Natural killer cell (primary cell): ENCODE measurements around the gene SSBP4. TPM values are rescaled to one million over a fixed set of nuclear protein-coding genes. Genes with fewer than 3 reads are reported as not detected.
A peak's percentile ranks its signal among the peaks of the same experiment; 100 is the strongest.

ENCODE experiments used
- ATAC-seq, 3 donors: fragments of 150-1000 bp in 2 of 3; fragments of 200-7000 bp in 1 of 3; cut with Tn5 transposase; 1 replicate in 1 of 3; 2 replicates in 2 of 3; pipeline ENCODE4 v1.10.0; 2021; ENCODE audit warnings: mild to moderate bottlenecking in 2 of 3, moderate library complexity in 2 of 3
- DNase-seq, 2 donors: peaks; one replicate each; pipeline versions ENCODE4 v3.0.0 to v3.0.0-alpha.2; 2013 to 2021; ENCODE audit warnings: mixed read lengths in 1 of 2
- H3K27ac ChIP-seq: one replicate; pipeline ENCODE4 v1.5.1; 2013; ENCODE audit warnings: mild to moderate bottlenecking, low read length
- H3K27me3 ChIP-seq: one replicate; pipeline ENCODE4 v1.6.1; 2013; ENCODE audit warnings: low read length; ENCODE audit not compliant: control insufficient read depth, insufficient read depth
- H3K36me3 ChIP-seq: one replicate; pipeline ENCODE4 v1.6.1; 2013; ENCODE audit warnings: low read length; ENCODE audit not compliant: control insufficient read depth, insufficient read depth
- H3K4me1 ChIP-seq: one replicate; pipeline ENCODE4 v1.6.1; 2013; ENCODE audit warnings: low read length; ENCODE audit not compliant: control insufficient read depth, insufficient read depth
- H3K4me3 ChIP-seq: one replicate; pipeline ENCODE4 v1.5.1; 2013; ENCODE audit warnings: low read length
- H3K9me3 ChIP-seq: one replicate; pipeline ENCODE4 v1.6.1; 2013; ENCODE audit warnings: low read length; ENCODE audit not compliant: control insufficient read depth, insufficient read depth
- H3K27ac Mint-ChIP-seq, 2 donors: one replicate each; pipeline ENCODE4 v1.8.0; 2022; ENCODE audit warnings: mild to moderate bottlenecking in 2 of 2, mixed read lengths in 2 of 2, moderate library complexity in 1 of 2
- H3K27me3 Mint-ChIP-seq, 2 donors: one replicate each; pipeline ENCODE4 v1.8.0; 2022; ENCODE audit warnings: low read depth in 2 of 2, mixed read lengths in 2 of 2
- H3K36me3 Mint-ChIP-seq: one replicate; pipeline ENCODE4 v1.8.0; 2022; ENCODE audit warnings: mixed read lengths
- H3K4me1 Mint-ChIP-seq, 2 donors: one replicate each; pipeline ENCODE4 v1.8.0; 2022; ENCODE audit warnings: mixed read lengths in 2 of 2
- H3K4me3 Mint-ChIP-seq: one replicate; pipeline ENCODE4 v1.8.0; 2022; ENCODE audit warnings: mild to moderate bottlenecking, moderate library complexity, mixed read lengths
- H3K9me3 Mint-ChIP-seq, 2 donors: one replicate each; pipeline ENCODE4 v1.8.0; 2022; ENCODE audit warnings: mixed read lengths in 2 of 2
- WGBS: methylation state at CpG from one replicate; pipeline ENCODE4 v1.1.7; 2013; ENCODE audit warnings: missing lambda C conversion rate; ENCODE audit not compliant: insufficient coverage; 5-methylcytosine and 5-hydroxymethylcytosine counted together
- intact Hi-C: fragments of 100-400 bp; cut with micrococcal nuclease; formaldehyde crosslinking; loops from one replicate; pipeline ENCODE4 v1.14.2; 2022
- total RNA-seq, 4 donors: library from RNA; stranded (reverse); fragments of 120-200 nt in 1 of 4; gene quantifications; one replicate each; pipeline versions ENCODE4 v1.2.3 to v1.2.4, GENCODE V29; 2013 to 2022
- TF ChIP-seq, protein P1 (sequence below): fragments of 200-600 bp; IDR thresholded peaks from one replicate; pipeline ENCODE4 v1.8.0; 2022; ENCODE audit warnings: antibody characterized with exemption

SSBP4 gene
- total RNA-seq, 3 donors from 2014 or later (not counting 1 experiment from before 2014, with no cell fraction given), result 137 to 169 (median 158) TPM

DNA sequence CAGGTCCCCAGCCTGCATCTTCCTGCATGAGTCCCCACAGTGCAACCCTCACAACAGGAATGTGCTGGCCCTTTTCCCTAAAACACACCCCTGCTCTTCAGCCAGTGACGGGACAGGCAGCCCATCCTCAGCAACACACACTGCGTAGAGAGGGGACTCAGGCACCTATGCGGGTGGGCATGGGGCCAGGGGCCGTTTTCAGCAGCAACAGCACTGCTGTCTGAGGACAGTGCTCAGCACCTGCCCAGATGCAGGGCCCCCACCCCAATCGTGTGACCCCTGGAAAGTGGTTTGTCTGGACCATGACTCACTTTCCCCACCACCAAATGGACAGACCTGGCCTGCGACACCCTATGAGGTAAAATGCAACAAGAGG lies 46.8 kb downstream of the SSBP4 start:
- Histone ChIP-seq H3K36me3 (peaks cover 26% of the 10 kb centered on the region), H3K27me3 (no peaks in the 10 kb centered on the region), H3K4me3 (no peak overlapping the region), H3K4me1 (peaks cover 23% of the 10 kb centered on the region), H3K9me3 (no peaks in the 10 kb centered on the region), H3K27ac (no peak overlapping the region)
- DNase-seq (no peak), ATAC-seq (no peak)
- H3K27ac Mint-ChIP-seq, result peak overlapping the region in 1 of 2 donors; percentile 63
- TF ChIP-seq, protein P1, sequence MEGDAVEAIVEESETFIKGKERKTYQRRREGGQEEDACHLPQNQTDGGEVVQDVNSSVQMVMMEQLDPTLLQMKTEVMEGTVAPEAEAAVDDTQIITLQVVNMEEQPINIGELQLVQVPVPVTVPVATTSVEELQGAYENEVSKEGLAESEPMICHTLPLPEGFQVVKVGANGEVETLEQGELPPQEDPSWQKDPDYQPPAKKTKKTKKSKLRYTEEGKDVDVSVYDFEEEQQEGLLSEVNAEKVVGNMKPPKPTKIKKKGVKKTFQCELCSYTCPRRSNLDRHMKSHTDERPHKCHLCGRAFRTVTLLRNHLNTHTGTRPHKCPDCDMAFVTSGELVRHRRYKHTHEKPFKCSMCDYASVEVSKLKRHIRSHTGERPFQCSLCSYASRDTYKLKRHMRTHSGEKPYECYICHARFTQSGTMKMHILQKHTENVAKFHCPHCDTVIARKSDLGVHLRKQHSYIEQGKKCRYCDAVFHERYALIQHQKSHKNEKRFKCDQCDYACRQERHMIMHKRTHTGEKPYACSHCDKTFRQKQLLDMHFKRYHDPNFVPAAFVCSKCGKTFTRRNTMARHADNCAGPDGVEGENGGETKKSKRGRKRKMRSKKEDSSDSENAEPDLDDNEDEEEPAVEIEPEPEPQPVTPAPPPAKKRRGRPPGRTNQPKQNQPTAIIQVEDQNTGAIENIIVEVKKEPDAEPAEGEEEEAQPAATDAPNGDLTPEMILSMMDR, result no peak
- H3K36me3 Mint-ChIP-seq, result no peaks in the 10 kb centered on the region
- H3K9me3 Mint-ChIP-seq, result no peaks in the 10 kb centered on the region
- no peak overlapping the region for H3K4me3 Mint-ChIP-seq
- intact Hi-C loops, result loop anchor here (5.0 kb wide), 1 partner anchor 381 kb away; no protein-coding TSS in a partner anchor
- peaks cover 20 to 48% of the 10 kb centered on the region in 2 donors for H3K4me1 Mint-ChIP-seq
- 96% methylated on average over 6 of the region's 6 CpGs for whole genome bisulfite sequencing
- H3K27me3 Mint-ChIP-seq, result no peaks in the 10 kb centered on the region

DNA sequence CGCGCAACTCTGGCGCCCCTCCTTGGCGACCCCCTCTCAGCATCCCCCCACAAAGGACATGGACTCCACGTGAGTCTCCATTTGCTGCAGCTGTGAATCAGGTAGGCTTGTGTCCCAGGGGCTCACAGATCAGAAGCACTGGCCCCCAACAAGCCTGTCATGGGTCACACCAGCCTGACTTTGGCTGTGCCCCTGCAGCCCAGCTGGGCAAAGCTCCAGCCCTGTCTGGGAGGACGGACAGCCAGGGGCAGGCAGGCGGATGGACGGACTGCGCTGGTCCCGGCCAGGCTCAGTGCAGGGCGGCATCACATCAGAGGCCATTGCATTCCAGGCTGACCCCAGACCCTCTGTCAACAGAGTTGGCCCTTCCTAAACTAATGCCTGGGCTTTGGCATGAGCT lies 47.2 kb downstream of the SSBP4 start:
- Histone ChIP-seq H3K27me3 (no peaks in the 10 kb centered on the region), H3K9me3 (no peaks in the 10 kb centered on the region), H3K27ac (no peak overlapping the region), H3K36me3 (peaks cover 22% of the 10 kb centered on the region), H3K4me1 (peaks cover 23% of the 10 kb centered on the region), H3K4me3 (no peak overlapping the region)
- Mint-ChIP-seq H3K9me3 (no peaks in the 10 kb centered on the region), H3K4me1 (peaks cover 20 to 48% of the 10 kb centered on the region in 2 donors), H3K27ac (no peak overlapping the region), H3K4me3 (no peak overlapping the region), H3K27me3 (no peaks in the 10 kb centered on the region), H3K36me3 (no peaks in the 10 kb centered on the region)
- intact Hi-C loops, result loop anchor here (5.0 kb wide), 1 partner anchor 381 kb away; no protein-coding TSS in a partner anchor
- ATAC-seq (no peak), DNase-seq (no peak)
- TF ChIP-seq, protein P1, result no peak
- 95% methylated on average over 11 of the region's 11 CpGs for WGBS

DNA sequence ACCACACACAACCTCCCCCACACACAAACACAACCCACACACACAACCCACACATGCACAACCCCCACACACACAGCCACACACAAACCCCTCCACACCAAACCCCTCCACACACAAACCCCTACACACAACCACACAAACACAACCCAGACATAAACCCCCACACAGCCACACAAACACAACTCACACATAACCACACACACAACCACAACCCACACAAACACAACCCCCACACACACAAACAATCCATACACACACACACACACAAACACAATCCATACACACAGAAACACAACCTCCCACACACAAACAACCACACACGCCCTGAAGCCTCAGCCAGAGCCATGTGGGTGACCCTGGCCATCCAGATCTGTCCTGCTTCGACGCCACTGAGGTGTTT lies 48.8 kb downstream of the SSBP4 start:
- H3K4me1 Mint-ChIP-seq, result peaks cover 20 to 43% of the 10 kb centered on the region in 2 donors
- no peak for DNase-seq
- peak overlapping the region in 1 of 2 donors; percentile 73 for H3K27ac Mint-ChIP-seq
- intact Hi-C loops, result loop anchor here (5.0 kb wide), 1 partner anchor 379 kb away; no protein-coding TSS in a partner anchor
- TF ChIP-seq, protein P1, result no peak
- H3K27ac ChIP-seq, result no peak overlapping the region
- WGBS, result 95% methylated on average over 3 of the region's 3 CpGs
- no peaks in the 10 kb centered on the region for H3K36me3 Mint-ChIP-seq
- peaks cover 25% of the 10 kb centered on the region for H3K4me1 ChIP-seq
- H3K4me3 Mint-ChIP-seq, result no peak overlapping the region
- H3K27me3 Mint-ChIP-seq, result no peaks in the 10 kb centered on the region
- peaks cover 15% of the 10 kb centered on the region for H3K36me3 ChIP-seq
- no peak overlapping the region for H3K4me3 ChIP-seq
- no peak for ATAC-seq
- no peaks in the 10 kb centered on the region for H3K9me3 ChIP-seq
- no peaks in the 10 kb centered on the region for H3K27me3 ChIP-seq
- no peaks in the 10 kb centered on the region for H3K9me3 Mint-ChIP-seq

DNA sequence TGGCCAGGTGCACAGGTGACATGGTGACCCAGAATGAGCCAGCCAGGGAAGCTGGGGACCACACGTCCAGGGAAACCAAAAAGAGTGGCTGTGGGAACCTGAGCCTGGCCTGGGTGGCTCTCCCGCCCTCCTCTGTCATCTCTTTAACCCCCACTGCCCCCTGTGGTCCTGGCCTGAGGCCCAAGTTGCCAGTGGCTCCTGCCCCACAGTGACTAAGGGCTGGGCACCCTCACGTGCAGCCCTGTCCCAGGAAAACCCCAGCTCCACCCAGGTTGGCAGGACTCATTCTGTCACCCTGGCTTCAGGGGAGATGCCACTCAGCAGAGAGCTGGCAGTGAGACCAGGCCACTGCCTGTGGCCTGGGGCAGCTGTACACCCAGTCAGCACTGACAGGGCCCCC lies 49.3 kb downstream of the SSBP4 start:
- H3K27ac Mint-ChIP-seq, result peak overlapping the region in 1 of 2 donors; percentile 73
- no peaks in the 10 kb centered on the region for H3K36me3 Mint-ChIP-seq
- no peak overlapping the region for H3K4me3 Mint-ChIP-seq

More for the DNA sequence above, 49.3 kb downstream of the SSBP4 start:
- peaks cover 30% of the 10 kb centered on the region for H3K4me1 ChIP-seq
- H3K27me3 ChIP-seq, result no peaks in the 10 kb centered on the region
- no peaks in the 10 kb centered on the region for H3K9me3 ChIP-seq
- Mint-ChIP-seq H3K9me3 (no peaks in the 10 kb centered on the region), H3K27me3 (no peaks in the 10 kb centered on the region), H3K4me1 (peaks cover 20 to 42% of the 10 kb centered on the region in 2 donors)
- no peak overlapping the region for H3K27ac ChIP-seq
- TF ChIP-seq, protein P1, result no peak
- ATAC-seq, result no peak
- peaks cover 14% of the 10 kb centered on the region for H3K36me3 ChIP-seq
- intact Hi-C loops, result loop anchor here (5.0 kb wide), 1 partner anchor 379 kb away; no protein-coding TSS in a partner anchor
- H3K4me3 ChIP-seq, result no peak overlapping the region
- no peak for DNase-seq
- 81% methylated on average over 3 of the region's 3 CpGs for WGBS
